Stomach smooth muscle (tissue), 2 donors: ENCODE measurements around the gene GJC2.
"Not testable (repeated sequence)": the region's sequence is repeated elsewhere in the genome, so short reads cannot be mapped to it uniquely, and the experiment has no call there.

Experiments used
- H3K27ac ChIP-seq: one replicate; pipeline ENCODE4 v1.7.0; 2013; ENCODE audit warnings: mild to moderate bottlenecking, low read length, inconsistent platforms
- H3K27me3 ChIP-seq, 2 donors: one replicate each; pipeline ENCODE4 v1.7.0; 2013; ENCODE audit warnings: low read length in 2 of 2; ENCODE audit not compliant: insufficient read depth in 2 of 2, control insufficient read depth in 1 of 2
- H3K36me3 ChIP-seq, 2 donors: one replicate each; pipeline ENCODE4 v1.7.0; 2013; ENCODE audit warnings: low read length in 2 of 2; ENCODE audit not compliant: control insufficient read depth in 2 of 2, insufficient read depth in 2 of 2
- H3K4me1 ChIP-seq: one replicate; pipeline ENCODE4 v1.7.0; 2013; ENCODE audit warnings: low read length; ENCODE audit not compliant: control insufficient read depth, insufficient read depth
- H3K4me3 ChIP-seq, 2 donors: one replicate each; pipeline ENCODE4 v1.7.0; 2013; ENCODE audit warnings: low read length in 2 of 2
- H3K9ac ChIP-seq, 2 donors: one replicate each; pipeline ENCODE4 v1.7.0; 2013; ENCODE audit warnings: low read length in 2 of 2, mild to moderate bottlenecking in 1 of 2
- H3K9me3 ChIP-seq, 2 donors: one replicate each; pipeline ENCODE4 v1.7.0; 2013; ENCODE audit warnings: low read length in 2 of 2; ENCODE audit not compliant: control insufficient read depth in 2 of 2
- donor health status: healthy.
- donor health status: Pancreatic carcinoma.

GJC2 gene

GRCh38 chr1:228168563-228169270 lies 19.0 kb downstream of the GJC2 start:
- Histone ChIP-seq H3K9me3 (no peaks in the 10 kb centered on the region), H3K36me3 (no peaks in the 10 kb centered on the region), H3K27ac (no peak overlapping the region), H3K9ac (no peak overlapping the region), H3K27me3 (peaks cover under 1 to 2% of the 10 kb centered on the region in 2 donors), H3K4me1 (peaks cover 13% of the 10 kb centered on the region), H3K4me3 (no peak overlapping the region)

- no peaks in the 10 kb centered on the region for H3K27me3 ChIP-seq
- H3K9ac ChIP-seq = no peak overlapping the region
- peaks cover 15% of the 10 kb centered on the region for H3K4me1 ChIP-seq
- H3K9me3 ChIP-seq = no peaks in the 10 kb centered on the region
- H3K27ac ChIP-seq = no peak overlapping the region
- H3K36me3 ChIP-seq = no peaks in the 10 kb centered on the region
- H3K4me3 ChIP-seq = no peak overlapping the region
Measured at GRCh38 chr1:228169345-228169744, 19.6 kb downstream of the GJC2 start.

- no peak overlapping the region for H3K27ac ChIP-seq
- no peaks in the 10 kb centered on the region for H3K27me3 ChIP-seq
- H3K4me1 ChIP-seq = peaks cover 22% of the 10 kb centered on the region
- H3K4me3 ChIP-seq = no peak overlapping the region
- H3K9me3 ChIP-seq = no peaks in the 10 kb centered on the region
- no peak overlapping the region for H3K9ac ChIP-seq
- peaks cover under 1 to 2% of the 10 kb centered on the region in 2 donors for H3K36me3 ChIP-seq
Measured at GRCh38 chr1:228170666-228171065, 20.9 kb downstream of the GJC2 start.

- no peak overlapping the region for H3K4me3 ChIP-seq
- H3K36me3 ChIP-seq = peaks cover 2 to 4% of the 10 kb centered on the region in 2 donors
- no peak overlapping the region for H3K9ac ChIP-seq
- no peak overlapping the region for H3K27ac ChIP-seq
- peaks cover 27% of the 10 kb centered on the region for H3K4me1 ChIP-seq
- H3K27me3 ChIP-seq = no peaks in the 10 kb centered on the region
- H3K9me3 ChIP-seq = no peaks in the 10 kb centered on the region
Measured at GRCh38 chr1:228171221-228171891, 21.6 kb downstream of the GJC2 start.

- Histone ChIP-seq H3K9ac (no peak overlapping the region), H3K36me3 (peaks cover 2 to 4% of the 10 kb centered on the region in 2 donors), H3K27ac (no peak overlapping the region)
Measured at GRCh38 chr1:228172591-228173527, 23.1 kb downstream of the GJC2 start.

GRCh38 chr1:228173528-228174481 lies 24.1 kb downstream of the GJC2 start:
- H3K27me3 ChIP-seq, H3K9me3 ChIP-seq, H3K9ac ChIP-seq, H3K36me3 ChIP-seq, H3K27ac ChIP-seq: not testable (repeated sequence)
- Histone ChIP-seq H3K4me3 (peak overlapping the region in 1 of 2 donors; percentile 35), H3K4me1 (peaks cover 27% of the 10 kb centered on the region)

More at GRCh38 chr1:228172591-228173527, 23.1 kb downstream of the GJC2 start:
- no peak overlapping the region for H3K4me3 ChIP-seq
- peaks cover 27% of the 10 kb centered on the region for H3K4me1 ChIP-seq
- H3K9me3 ChIP-seq = no peaks in the 10 kb centered on the region
- no peaks in the 10 kb centered on the region for H3K27me3 ChIP-seq

- Histone ChIP-seq H3K9me3 (no peaks in the 10 kb centered on the region), H3K4me1 (peaks cover 27% of the 10 kb centered on the region), H3K4me3 (peak overlapping the region; percentile 46 to 60), H3K36me3 (peaks cover 2 to 4% of the 10 kb centered on the region in 2 donors), H3K27ac (no peak overlapping the region), H3K27me3 (no peaks in the 10 kb centered on the region), H3K9ac (no peak overlapping the region)
Measured at GRCh38 chr1:228174482-228175315, 25.0 kb downstream of the GJC2 start.

GRCh38 chr1:228175316-228176023 lies 25.7 kb downstream of the GJC2 start:
- Histone ChIP-seq H3K27me3 (no peaks in the 10 kb centered on the region), H3K4me3 (peak overlapping the region in 1 of 2 donors; percentile 60), H3K9ac (no peak overlapping the region), H3K4me1 (peaks cover 27% of the 10 kb centered on the region), H3K9me3 (no peaks in the 10 kb centered on the region), H3K27ac (no peak overlapping the region), H3K36me3 (peaks cover 2 to 4% of the 10 kb centered on the region in 2 donors)

GRCh38 chr1:228176024-228176395 lies 26.3 kb downstream of the GJC2 start:
- H3K4me3 ChIP-seq = peak overlapping the region in 1 of 2 donors; percentile 22
- no peaks in the 10 kb centered on the region for H3K9me3 ChIP-seq
- H3K36me3 ChIP-seq = peaks cover 2 to 4% of the 10 kb centered on the region in 2 donors
- peak overlapping the region; percentile 37 for H3K27ac ChIP-seq
- peak overlapping the region in 1 of 2 donors; percentile 21 for H3K9ac ChIP-seq
- H3K4me1 ChIP-seq = peaks cover 27% of the 10 kb centered on the region
- no peaks in the 10 kb centered on the region for H3K27me3 ChIP-seq
